ENCODE measurements around the gene BNIP5.
"Not testable (repeated sequence)": the region's sequence is repeated elsewhere in the genome, so short reads cannot be mapped to it uniquely, and the experiment has no call there.

Gene BNIP5

GRCh38 chr6:36343109-36343680 is 6.5 kb upstream of the BNIP5 start:
- no peak for DNase-seq (ENCODE audit: low read depth)

DNA sequence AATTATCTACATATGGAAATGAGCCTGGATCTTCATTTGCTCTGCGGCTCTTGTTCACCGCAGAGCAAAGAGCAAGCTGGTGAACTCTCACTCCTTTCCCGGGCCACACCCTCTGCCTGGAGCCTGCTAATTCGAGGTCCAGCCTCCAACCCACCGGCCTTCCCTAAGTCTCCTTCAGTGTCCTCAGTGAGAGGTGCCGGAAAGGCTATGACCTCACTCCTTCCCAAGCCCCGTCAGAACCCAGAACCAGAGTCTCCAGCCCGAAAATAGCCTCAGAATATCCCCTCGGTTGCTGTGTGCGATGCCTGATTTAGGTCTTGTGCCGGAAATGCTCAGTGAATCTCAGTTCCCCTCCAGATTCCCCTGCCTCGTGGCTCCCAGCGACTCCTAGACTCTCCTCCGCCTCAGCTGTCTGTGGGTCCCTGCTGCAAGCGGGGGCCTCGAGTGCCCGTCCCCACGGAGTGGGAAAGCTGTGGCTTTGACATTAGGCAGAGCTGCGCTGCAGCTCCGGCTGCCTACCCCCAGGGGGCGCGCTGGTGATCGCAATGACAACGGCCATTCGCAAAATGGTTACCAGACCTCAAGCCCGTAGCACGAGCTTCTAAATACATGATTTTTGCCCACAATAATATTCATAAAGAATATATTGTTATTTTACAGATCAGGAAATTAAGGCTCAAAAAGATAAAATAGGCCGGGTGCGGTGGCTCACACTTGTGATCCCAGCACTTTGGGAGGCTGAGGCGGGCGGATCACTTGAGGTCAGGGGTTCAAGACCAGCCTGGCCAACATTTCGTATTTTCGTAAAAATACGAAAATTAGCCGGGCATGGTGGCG is 4.1 kb upstream of the BNIP5 start:
- DNase-seq (ENCODE audit: low read depth): peak; percentile 41

GRCh38 chr6:36340306-36340617 is 3.6 kb upstream of the BNIP5 start:
- DNase-seq (ENCODE audit: low read depth): no peak

GRCh38 chr6:36339146-36339545 is 2.5 kb upstream of the BNIP5 start:
- no peak for DNase-seq (ENCODE audit: low read depth)

GRCh38 chr6:36338223-36338622 is 1.5 kb upstream of the BNIP5 start:
- not testable (repeated sequence) for DNase-seq (ENCODE audit: low read depth)

GRCh38 chr6:36337814-36338213 is 1.1 kb upstream of the BNIP5 start:
- no peak for DNase-seq (ENCODE audit: low read depth)

DNA sequence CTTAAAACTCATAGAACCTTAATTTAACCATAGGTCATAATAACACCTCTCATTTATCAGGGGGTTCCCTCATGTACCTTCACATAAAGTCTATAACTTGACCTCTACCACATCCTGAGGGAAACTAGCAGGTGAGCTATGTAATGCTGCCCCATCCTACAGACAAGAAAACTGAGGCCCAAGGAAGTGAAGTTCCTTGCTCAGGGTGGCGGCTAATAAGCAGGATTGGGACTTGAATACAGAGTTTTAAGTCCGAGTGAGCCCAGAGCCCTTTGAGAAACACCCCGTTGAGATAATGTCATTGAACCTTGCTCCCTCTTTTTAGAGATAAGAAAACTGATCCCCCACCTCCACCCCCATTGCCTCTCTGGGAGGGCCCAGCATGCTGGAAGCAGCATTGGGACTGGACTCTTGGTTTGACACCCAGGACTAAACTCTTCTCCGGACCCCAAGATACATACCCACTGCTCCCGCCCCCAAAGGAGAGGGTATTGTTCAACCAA is 429 bp downstream of the BNIP5 start:
- DNase-seq (ENCODE audit: low read depth): no peak

DNA sequence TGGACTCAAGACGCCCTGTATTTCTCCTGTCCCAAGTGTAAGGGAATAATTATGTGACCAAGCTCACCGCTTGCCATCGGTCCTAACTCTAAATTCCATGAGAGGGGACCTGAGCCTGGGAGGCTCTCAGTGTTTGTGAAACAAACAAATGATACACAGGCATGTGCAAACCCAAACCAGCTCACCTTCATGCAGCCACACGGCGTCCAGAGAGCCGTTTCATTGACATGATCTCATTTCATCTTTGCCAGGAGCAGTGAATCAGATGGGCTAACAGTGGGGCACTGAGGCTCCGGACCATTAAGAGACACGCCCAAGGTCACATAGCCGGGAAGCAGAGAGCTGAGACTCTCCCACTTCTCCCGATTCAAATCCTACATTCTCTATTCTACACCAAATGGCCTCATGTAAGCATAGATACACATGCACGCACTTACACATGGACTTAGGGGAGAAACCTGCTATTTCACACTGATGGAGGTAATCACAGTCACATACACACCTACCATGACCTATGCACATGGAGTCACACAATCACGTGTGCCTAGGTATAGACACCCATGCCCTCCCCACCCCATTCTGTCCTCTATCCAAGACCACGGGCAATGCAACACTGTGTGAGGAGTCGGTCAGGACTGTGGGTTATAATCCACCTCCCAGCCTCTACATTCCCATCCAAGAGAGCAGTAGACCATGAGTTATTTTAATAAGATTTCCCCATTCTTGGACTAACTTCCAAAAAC is 1.1 kb downstream of the BNIP5 start:
- DNase-seq (ENCODE audit: low read depth): no peak

DNA sequence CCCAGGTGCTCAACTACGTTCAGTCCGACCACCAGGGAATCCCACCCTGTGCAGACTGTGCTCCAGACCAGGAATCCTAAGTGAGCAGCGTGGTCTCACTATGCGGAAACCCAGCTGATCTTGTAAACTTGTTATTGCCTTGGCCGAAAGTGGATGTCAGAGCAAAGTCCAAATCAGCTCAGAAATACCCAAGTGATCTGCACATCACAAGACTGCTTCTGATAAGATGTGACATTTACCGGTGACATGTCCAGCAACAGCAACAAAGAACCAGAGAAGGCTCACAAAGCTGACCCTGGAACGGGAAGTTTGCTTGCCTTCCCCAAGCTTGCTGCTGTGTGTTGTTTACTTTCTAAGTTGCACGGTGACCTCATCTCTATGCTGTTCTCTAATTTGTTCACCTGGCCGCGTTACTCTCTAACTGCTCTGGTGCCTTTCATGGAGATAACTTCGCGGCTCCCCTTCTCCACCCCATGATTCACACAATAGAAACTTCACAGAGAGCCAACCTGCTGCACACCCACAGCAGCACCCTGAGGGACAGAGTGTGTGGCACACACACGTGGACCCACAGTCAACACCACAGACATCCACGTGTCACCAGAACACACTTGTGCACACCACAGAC is 1.7 kb downstream of the BNIP5 start:
- DNase-seq (ENCODE audit: low read depth): no peak

GRCh38 chr6:36333931-36334725 is 2.6 kb downstream of the BNIP5 start:
- DNase-seq (ENCODE audit: low read depth): no peak

GRCh38 chr6:36333171-36333895 is 3.4 kb downstream of the BNIP5 start:
- DNase-seq (ENCODE audit: low read depth): no peak

GRCh38 chr6:36331381-36331780 is 5.3 kb downstream of the BNIP5 start:
- DNase-seq (ENCODE audit: low read depth): no peak

GRCh38 chr6:36330366-36330765 is 6.3 kb downstream of the BNIP5 start:
- DNase-seq (ENCODE audit: low read depth): no peak

DNA sequence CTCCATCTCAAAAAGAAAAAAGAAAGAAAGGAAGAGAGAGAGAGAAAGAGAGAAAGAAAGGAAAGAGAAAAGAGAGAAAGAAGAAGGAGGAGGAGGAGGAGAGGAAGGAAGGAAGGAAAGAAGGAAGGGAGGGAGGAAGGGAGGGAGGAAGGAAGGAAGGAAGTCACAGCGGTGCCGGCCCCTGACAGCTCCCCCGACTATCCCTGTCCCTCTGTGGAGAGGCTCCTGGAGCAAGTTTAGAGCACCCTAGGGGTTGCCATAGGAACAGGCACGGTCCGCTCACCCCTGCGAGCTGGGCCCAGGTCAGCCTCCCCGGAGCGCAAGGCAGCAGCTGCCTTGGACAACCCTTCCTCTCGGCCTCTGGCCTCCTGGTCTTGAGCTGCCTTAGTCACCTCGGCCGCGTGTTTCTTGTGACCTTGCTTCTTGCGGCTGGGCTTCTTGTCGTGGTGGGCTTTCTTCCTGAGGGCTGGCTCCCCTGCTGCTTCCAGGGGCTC is 6.8 kb downstream of the BNIP5 start:
- DNase-seq (ENCODE audit: low read depth): no peak

GRCh38 chr6:36328600-36328999 is 8.1 kb downstream of the BNIP5 start:
- DNase-seq (ENCODE audit: low read depth): no peak

DNA sequence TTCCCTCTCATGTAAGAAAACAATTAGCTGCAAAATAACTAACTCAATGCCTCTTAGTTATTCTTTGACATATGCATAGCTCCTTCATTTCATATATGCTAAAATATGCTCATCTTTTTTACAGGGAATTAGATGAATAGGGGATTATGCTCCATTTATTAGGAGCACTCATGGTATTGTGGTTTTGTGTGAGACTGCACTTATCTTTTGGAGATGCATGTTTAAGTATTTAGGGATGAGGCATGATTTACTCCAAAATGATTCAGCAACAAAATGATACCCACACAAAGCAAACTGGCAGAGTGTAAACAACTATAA is 8.8 kb downstream of the BNIP5 start:
- DNase-seq (ENCODE audit: low read depth): no peak

- no peak for DNase-seq (ENCODE audit: low read depth)
Measured at GRCh38 chr6:36327226-36327918, 9.3 kb downstream of the BNIP5 start.

GRCh38 chr6:36326356-36326995 is 10.2 kb downstream of the BNIP5 start:
- DNase-seq (ENCODE audit: low read depth): no peak

- DNase-seq (ENCODE audit: low read depth): no peak
Measured at GRCh38 chr6:36324715-36325114, 12.0 kb downstream of the BNIP5 start.

- DNase-seq (ENCODE audit: low read depth): no peak
Measured at GRCh38 chr6:36324191-36324590, 12.5 kb downstream of the BNIP5 start.

All from activated gamma-delta T cell treated with anti-CD3 and anti-CD28 coated beads, Interleukin-2, amount 50 U/mL, for 16 hours (primary cell).